Effector CD8-positive, alpha-beta T cell (primary cell): ENCODE data around the gene OCLN.
"Not testable (repeated sequence)": the region's sequence is repeated elsewhere in the genome, so short reads cannot be mapped to it uniquely, and the experiment has no call there.

Experiments
- DNase-seq: peaks from one replicate; lab custom pipeline; 2025; lab: John Stamatoyannopoulos, UW

OCLN gene

GRCh38 chr5:69528609-69529008 is 36.0 kb downstream of the OCLN start:
- no peak for DNase-seq

- no peak for DNase-seq
Measured at GRCh38 chr5:69530561-69531405, 38.2 kb downstream of the OCLN start.

GRCh38 chr5:69531406-69531801 is 38.8 kb downstream of the OCLN start:
- DNase-seq = no peak

GRCh38 chr5:69537911-69538310 is 45.3 kb downstream of the OCLN start:
- DNase-seq = not testable (repeated sequence)

- DNase-seq = not testable (repeated sequence)
Measured at GRCh38 chr5:69538735-69539134, 46.1 kb downstream of the OCLN start.

GRCh38 chr5:69541347-69541746 is 48.8 kb downstream of the OCLN start:
- not testable (repeated sequence) for DNase-seq

GRCh38 chr5:69542838-69543618 is 50.4 kb downstream of the OCLN start:
- DNase-seq = not testable (repeated sequence)

GRCh38 chr5:69544602-69545001 is 52.0 kb downstream of the OCLN start:
- not testable (repeated sequence) for DNase-seq

- not testable (repeated sequence) for DNase-seq
Measured at GRCh38 chr5:69559908-69560330, 67.3 kb downstream of the OCLN start, which contains the start of gene GTF2H2C. Gene GTF2H2C (plus strand): TSS chr5:69560191. CDS start chr5:69565133, 4,942 bp downstream.

GRCh38 chr5:69560587-69561431 is 68.2 kb downstream of the OCLN start:
- not testable (repeated sequence) for DNase-seq

GRCh38 chr5:69566172-69566571 is 73.6 kb downstream of the OCLN start:
- DNase-seq = not testable (repeated sequence)

- not testable (repeated sequence) for DNase-seq
Measured at GRCh38 chr5:69568072-69568471, 75.5 kb downstream of the OCLN start.

GRCh38 chr5:69583356-69583755 is 90.8 kb downstream of the OCLN start:
- not testable (repeated sequence) for DNase-seq

GRCh38 chr5:69596114-69596840 is 103.7 kb downstream of the OCLN start:
- not testable (repeated sequence) for DNase-seq

GRCh38 chr5:69601947-69602346 is 109.4 kb downstream of the OCLN start:
- not testable (repeated sequence) for DNase-seq

GRCh38 chr5:69606839-69607238 is 114.2 kb downstream of the OCLN start:
- not testable (repeated sequence) for DNase-seq
